Panc1 (cell line): Measurements from ENCODE around the gene PHACTR4. TPM values are rescaled to one million over a fixed set of nuclear protein-coding genes. Genes with fewer than 3 reads are reported as not detected.

Source experiments
- ATAC-seq: fragments of 200-7000 bp; cut with Tn5 transposase; 2 replicates; pipeline ENCODE4 v1.9.1; 2020; ENCODE audit warnings: mild to moderate bottlenecking, moderate library complexity
- BruUV-seq: library from RNA; stranded (reverse); fragments of 400-500 nt; replicated peaks from 2 replicates; lab custom pipeline; 2021; lab: Mats Ljungman, UMichigan
- CTCF ChIA-PET: fragments of 300-600 bp; sonication (Branson Sonifier 250); formaldehyde crosslinking; loops from one replicate; lab custom pipeline; 2022; ENCODE audit warnings: antibody characterized with exemption; lab: Charles Lee
- POLR2A ChIA-PET: fragments of 300-600 bp; sonication (Branson Sonifier 250); formaldehyde crosslinking; loops from one replicate; lab custom pipeline; 2022; ENCODE audit warnings: antibody characterized with exemption; lab: Charles Lee
- DNase-seq: peaks from one replicate; pipeline ENCODE4 v3.0.0-alpha.2; 2010; ENCODE audit warnings: low read depth, low spot score
- H3K27ac ChIP-seq: 2 replicates; pipeline ENCODE4 v1.5.1; 2011; ENCODE audit warnings: mild to moderate bottlenecking, low read length, inconsistent platforms
- H3K27me3 ChIP-seq: fragments of 200-500 bp; sonication (Bioruptor generic); 2 replicates; pipeline ENCODE4 v1.6.0; 2014; ENCODE audit warnings: low read length, inconsistent platforms; ENCODE audit not compliant: control insufficient read depth, insufficient read depth
- H3K36me3 ChIP-seq: fragments of 200-500 bp; sonication (Bioruptor generic); 2 replicates; pipeline ENCODE4 v1.5.1; 2014; ENCODE audit warnings: inconsistent platforms, mild to moderate bottlenecking, low read length, moderate library complexity; ENCODE audit not compliant: control insufficient read depth, insufficient read depth
- H3K4me1 ChIP-seq: 2 replicates; pipeline ENCODE4 v1.5.1; 2011; ENCODE audit warnings: inconsistent platforms, mild to moderate bottlenecking, low read length, moderate library complexity; ENCODE audit not compliant: control insufficient read depth, insufficient read depth
- H3K4me3 ChIP-seq, 2 experiments: 2 replicates each; pipeline ENCODE4 v1.5.1; 2011 to 2012; ENCODE audit warnings: low read depth in 2 of 2, low read length in 2 of 2, mild to moderate bottlenecking in 2 of 2, inconsistent platforms in 1 of 2, moderate library complexity in 1 of 2
- H3K9me3 ChIP-seq: fragments of 200-500 bp; sonication (Bioruptor generic); 2 replicates; pipeline ENCODE4 v1.5.1; 2014; ENCODE audit warnings: low read depth, mild to moderate bottlenecking, inconsistent platforms, low read length, moderate library complexity; ENCODE audit not compliant: control insufficient read depth, insufficient read depth
- CTCF ChIP-seq: fragments of 450-650 bp; IDR thresholded peaks from 2 replicates; pipeline ENCODE4 v1.5.1; 2017; ENCODE audit warnings: mild to moderate bottlenecking
- POLR2AphosphoS5 ChIP-seq: IDR thresholded peaks from 2 replicates; pipeline ENCODE4 v1.6.1; 2012; ENCODE audit warnings: mild to moderate bottlenecking, low read depth, low read length, moderate library complexity
- REST ChIP-seq, 2 experiments: IDR thresholded peaks; 2 replicates each; pipeline ENCODE4 v1.6.1; 2011 to 2012; ENCODE audit warnings: low read depth in 2 of 2, control low read depth in 1 of 2, low read length in 1 of 2, mild to moderate bottlenecking in 1 of 2, moderate library complexity in 1 of 2; ENCODE audit not compliant: insufficient read depth in 1 of 2
- SIN3A ChIP-seq: IDR thresholded peaks from 2 replicates; pipeline ENCODE4 v1.6.1; 2012; ENCODE audit warnings: low read depth, mild to moderate bottlenecking, low read length, moderate library complexity, borderline replicate concordance; ENCODE audit not compliant: insufficient read depth
- TCF7L2 ChIP-seq: IDR thresholded peaks from 2 replicates; pipeline ENCODE4 v1.6.1; 2011; ENCODE audit warnings: mild to moderate bottlenecking, low read depth, low read length, inconsistent platforms
- in situ Hi-C: cut with HindIII; loops from 2 replicates; pipeline ENCODE4 v1.10.0; 2016; ENCODE audit warnings: low sequenced_read_pairs, low pct_unique_long_range_greater_than_20kb
- intact Hi-C: fragments of 100-400 bp; cut with micrococcal nuclease; formaldehyde crosslinking; loops from one replicate; pipeline ENCODE4 v1.10.0; 2022; ENCODE audit not compliant: unreplicated experiment
- total RNA-seq: library from RNA; stranded (reverse); gene quantifications from one replicate; pipeline ENCODE4 v1.2.1, GENCODE V29; 2021; ENCODE audit not compliant: unreplicated experiment

The PHACTR4 gene
- total RNA-seq, 1 experiment from 2014 or later, result 63.4 TPM

GRCh38 chr1:28501925-28502324 lies 132.4 kb downstream of the PHACTR4 start:
- POLR2A ChIA-PET, result no interaction called here
- BruUV-seq, result no TSS peak
- Histone ChIP-seq H3K27ac (no peak overlapping the region), H3K4me1 (no peaks in the 10 kb centered on the region), H3K27me3 (no peaks in the 10 kb centered on the region), H3K4me3 (no peak overlapping the region), H3K36me3 (peaks cover 7% of the 10 kb centered on the region), H3K9me3 (no peaks in the 10 kb centered on the region)
- intact Hi-C loops, result no loop called here
- TF ChIP-seq TCF7L2, result no peak
- TF ChIP-seq POLR2AphosphoS5, result no peak
- TF ChIP-seq CTCF, result no peak
- no peak for TF ChIP-seq REST (IDR thresholded peaks at IDR 0.05; ENCODE audit: insufficient read depth in 1 of 2, low read depth in 2 of 2, low read length in 1 of 2)
- no peak for TF ChIP-seq SIN3A
- in situ Hi-C loops, result no loop called here
- ATAC-seq (no peak), DNase-seq (no peak)
- CTCF ChIA-PET, result no interaction called here

- no peak for TF ChIP-seq SIN3A
- TF ChIP-seq CTCF, result no peak
- no peak for TF ChIP-seq POLR2AphosphoS5
- no peak for TF ChIP-seq REST (IDR thresholded peaks at IDR 0.05; ENCODE audit: insufficient read depth in 1 of 2, low read depth in 2 of 2, low read length in 1 of 2)
- no peak for TF ChIP-seq TCF7L2
- no peaks in the 10 kb centered on the region for H3K27me3 ChIP-seq
- in situ Hi-C loops (no loop called here), intact Hi-C loops (no loop called here)
- no peaks in the 10 kb centered on the region for H3K9me3 ChIP-seq
- no peak overlapping the region for H3K4me3 ChIP-seq
- H3K36me3 ChIP-seq, result peaks cover 17% of the 10 kb centered on the region
- H3K4me1 ChIP-seq, result peaks cover under 1% of the 10 kb centered on the region; the same call in 1 of the 2 replicates
- no peak for ATAC-seq
- POLR2A ChIA-PET, result no interaction called here
- CTCF ChIA-PET, result interaction anchor here (0.7 kb wide), 1 partner anchor 259 kb away, joined by 4 read pairs; no protein-coding TSS in a partner anchor
- no peak overlapping the region for H3K27ac ChIP-seq
- no TSS peak for BruUV-seq
- no peak for DNase-seq
These were observed 133.6 kb downstream of the PHACTR4 start for GRCh38 chr1:28503117-28503516.
